HL-60 (cell line): Measurements from ENCODE around the gene AIFM2.

Experiments
- TF ChIP-seq, protein P1 (sequence below): IDR thresholded peaks from one replicate; pipeline ENCODE4 v1.5.1; 2011; ENCODE audit warnings: low read length, control low read depth, inconsistent platforms; ENCODE audit not compliant: insufficient read depth
- TF ChIP-seq, protein P2 (sequence below): IDR thresholded peaks from 2 replicates; pipeline ENCODE4 v1.6.1; 2012; ENCODE audit warnings: low read depth; ENCODE audit not compliant: insufficient replicate concordance

DNA sequence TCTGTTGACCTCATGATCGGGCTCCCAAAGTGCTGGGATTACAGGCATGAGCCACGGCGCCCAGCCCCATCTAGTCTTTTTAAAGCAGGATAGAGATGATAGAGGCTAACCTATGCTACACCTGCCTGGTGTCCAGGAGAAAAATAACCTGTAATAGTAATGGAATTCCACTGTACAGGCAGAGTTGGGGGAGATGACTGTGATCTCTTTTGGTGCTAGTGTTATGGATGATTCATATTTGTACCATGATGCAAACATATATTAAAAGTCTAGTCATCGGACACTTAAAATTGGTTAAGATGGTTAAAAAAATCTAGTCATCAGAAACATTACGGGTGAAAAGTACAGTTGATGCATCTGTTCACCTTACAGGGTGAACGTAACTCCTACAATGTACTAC lies 43.8 kb upstream of the AIFM2 start:
- TF ChIP-seq, protein P1, sequence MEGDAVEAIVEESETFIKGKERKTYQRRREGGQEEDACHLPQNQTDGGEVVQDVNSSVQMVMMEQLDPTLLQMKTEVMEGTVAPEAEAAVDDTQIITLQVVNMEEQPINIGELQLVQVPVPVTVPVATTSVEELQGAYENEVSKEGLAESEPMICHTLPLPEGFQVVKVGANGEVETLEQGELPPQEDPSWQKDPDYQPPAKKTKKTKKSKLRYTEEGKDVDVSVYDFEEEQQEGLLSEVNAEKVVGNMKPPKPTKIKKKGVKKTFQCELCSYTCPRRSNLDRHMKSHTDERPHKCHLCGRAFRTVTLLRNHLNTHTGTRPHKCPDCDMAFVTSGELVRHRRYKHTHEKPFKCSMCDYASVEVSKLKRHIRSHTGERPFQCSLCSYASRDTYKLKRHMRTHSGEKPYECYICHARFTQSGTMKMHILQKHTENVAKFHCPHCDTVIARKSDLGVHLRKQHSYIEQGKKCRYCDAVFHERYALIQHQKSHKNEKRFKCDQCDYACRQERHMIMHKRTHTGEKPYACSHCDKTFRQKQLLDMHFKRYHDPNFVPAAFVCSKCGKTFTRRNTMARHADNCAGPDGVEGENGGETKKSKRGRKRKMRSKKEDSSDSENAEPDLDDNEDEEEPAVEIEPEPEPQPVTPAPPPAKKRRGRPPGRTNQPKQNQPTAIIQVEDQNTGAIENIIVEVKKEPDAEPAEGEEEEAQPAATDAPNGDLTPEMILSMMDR = no peak
- TF ChIP-seq, protein P2, sequence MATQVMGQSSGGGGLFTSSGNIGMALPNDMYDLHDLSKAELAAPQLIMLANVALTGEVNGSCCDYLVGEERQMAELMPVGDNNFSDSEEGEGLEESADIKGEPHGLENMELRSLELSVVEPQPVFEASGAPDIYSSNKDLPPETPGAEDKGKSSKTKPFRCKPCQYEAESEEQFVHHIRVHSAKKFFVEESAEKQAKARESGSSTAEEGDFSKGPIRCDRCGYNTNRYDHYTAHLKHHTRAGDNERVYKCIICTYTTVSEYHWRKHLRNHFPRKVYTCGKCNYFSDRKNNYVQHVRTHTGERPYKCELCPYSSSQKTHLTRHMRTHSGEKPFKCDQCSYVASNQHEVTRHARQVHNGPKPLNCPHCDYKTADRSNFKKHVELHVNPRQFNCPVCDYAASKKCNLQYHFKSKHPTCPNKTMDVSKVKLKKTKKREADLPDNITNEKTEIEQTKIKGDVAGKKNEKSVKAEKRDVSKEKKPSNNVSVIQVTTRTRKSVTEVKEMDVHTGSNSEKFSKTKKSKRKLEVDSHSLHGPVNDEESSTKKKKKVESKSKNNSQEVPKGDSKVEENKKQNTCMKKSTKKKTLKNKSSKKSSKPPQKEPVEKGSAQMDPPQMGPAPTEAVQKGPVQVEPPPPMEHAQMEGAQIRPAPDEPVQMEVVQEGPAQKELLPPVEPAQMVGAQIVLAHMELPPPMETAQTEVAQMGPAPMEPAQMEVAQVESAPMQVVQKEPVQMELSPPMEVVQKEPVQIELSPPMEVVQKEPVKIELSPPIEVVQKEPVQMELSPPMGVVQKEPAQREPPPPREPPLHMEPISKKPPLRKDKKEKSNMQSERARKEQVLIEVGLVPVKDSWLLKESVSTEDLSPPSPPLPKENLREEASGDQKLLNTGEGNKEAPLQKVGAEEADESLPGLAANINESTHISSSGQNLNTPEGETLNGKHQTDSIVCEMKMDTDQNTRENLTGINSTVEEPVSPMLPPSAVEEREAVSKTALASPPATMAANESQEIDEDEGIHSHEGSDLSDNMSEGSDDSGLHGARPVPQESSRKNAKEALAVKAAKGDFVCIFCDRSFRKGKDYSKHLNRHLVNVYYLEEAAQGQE = no peak
